Measurements from ENCODE around the gene TERB2. TPM values are rescaled to one million over a fixed set of nuclear protein-coding genes. Genes with fewer than 3 reads are reported as not detected.
"Not testable (repeated sequence)": the region's sequence is repeated elsewhere in the genome, so short reads cannot be mapped to it uniquely, and the experiment has no call there.

TERB2 gene
- total RNA-seq, 1 experiment from 2014 or later: not detected

- POLR2A ChIA-PET (ENCODE audit: unreplicated experiment); H3K27me3 ChIP-seq (ENCODE audit: insufficient read depth, low read depth); DNase-seq; H3K9me2 ChIP-seq (ENCODE audit: insufficient read depth); H3K4me3 ChIP-seq; H3K4me1 ChIP-seq (replicated peaks; ENCODE audit: insufficient read depth); H3K27ac ChIP-seq; H3K4me2 ChIP-seq; BruUV-seq (replicated peaks); H3K79me2 ChIP-seq (ENCODE audit: low read depth); intact Hi-C loops (cut with micrococcal nuclease; ENCODE audit: unreplicated experiment); H3F3A ChIP-seq (ENCODE audit: insufficient read depth, low read depth); H3K36me3 ChIP-seq (ENCODE audit: low read depth); CTCF ChIA-PET; H2AFZ ChIP-seq; H3K9me3 ChIP-seq (ENCODE audit: insufficient read depth, low read depth); H4K20me1 ChIP-seq (ENCODE audit: insufficient read depth): not testable (repeated sequence)
These were observed 31.2 kb downstream of the TERB2 start for GRCh38 chr15:44987711-44988110.

DNA sequence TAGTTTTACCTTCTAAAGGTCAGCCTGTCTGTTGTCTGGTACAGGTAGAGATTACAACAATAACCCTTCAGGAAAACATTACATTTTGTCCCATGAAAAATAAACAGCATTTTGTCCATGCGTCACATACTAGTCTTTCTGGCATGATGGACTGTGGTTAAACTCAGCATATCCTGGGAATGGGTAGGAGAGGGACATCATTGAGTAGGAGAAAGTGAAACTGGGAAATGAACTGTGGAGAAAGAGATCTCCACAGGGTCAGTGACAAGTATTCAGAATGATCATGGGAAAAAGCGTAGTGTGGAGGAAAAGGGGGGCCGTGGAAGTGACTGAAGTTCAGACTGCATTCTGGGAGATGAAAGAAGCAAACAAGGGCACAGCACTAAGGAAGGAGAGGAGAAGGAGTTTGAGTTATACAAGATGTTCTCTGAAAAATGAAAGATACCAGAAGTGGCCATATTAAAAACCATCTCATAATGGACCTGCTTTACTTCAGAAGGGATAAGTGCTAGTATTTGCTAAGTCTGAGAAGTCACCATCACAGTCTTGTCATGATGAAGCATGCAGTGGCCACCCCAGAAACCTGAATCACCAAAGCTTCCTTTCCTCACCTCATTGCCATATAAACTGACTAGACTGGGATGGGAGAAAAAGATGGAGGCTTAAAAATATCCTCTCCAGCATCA, 31.8 kb downstream of the TERB2 start:
- H3K27ac ChIP-seq; BruUV-seq (replicated peaks); H2AFZ ChIP-seq; H3K4me3 ChIP-seq; POLR2A ChIA-PET (ENCODE audit: unreplicated experiment); H3F3A ChIP-seq (ENCODE audit: insufficient read depth, low read depth); CTCF ChIA-PET; H3K4me2 ChIP-seq; H3K79me2 ChIP-seq (ENCODE audit: low read depth); intact Hi-C loops (cut with micrococcal nuclease; ENCODE audit: unreplicated experiment); DNase-seq; H3K27me3 ChIP-seq (ENCODE audit: insufficient read depth, low read depth); H3K36me3 ChIP-seq (ENCODE audit: low read depth); H4K20me1 ChIP-seq (ENCODE audit: insufficient read depth); H3K9me3 ChIP-seq (ENCODE audit: insufficient read depth, low read depth); H3K4me1 ChIP-seq (replicated peaks; ENCODE audit: insufficient read depth); H3K9me2 ChIP-seq (ENCODE audit: insufficient read depth): not testable (repeated sequence)

DNA sequence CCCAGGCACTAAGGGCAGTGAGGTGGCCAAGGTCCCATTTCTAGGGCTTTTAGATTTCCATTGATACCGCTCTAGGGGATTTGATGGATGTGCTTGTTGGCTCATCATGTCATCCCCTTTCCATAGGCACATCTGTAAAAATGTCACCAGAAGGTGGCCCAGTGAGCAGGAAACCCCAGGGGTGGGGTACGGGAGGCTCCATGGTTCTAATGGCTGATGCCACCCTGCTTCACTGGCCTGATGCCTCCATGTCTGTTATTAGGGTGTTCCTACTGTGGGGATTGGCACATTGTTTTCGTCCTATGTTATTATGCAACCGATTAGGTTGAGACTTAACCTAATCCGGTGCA, 32.4 kb downstream of the TERB2 start:
- BruUV-seq (replicated peaks); H3K79me2 ChIP-seq (ENCODE audit: low read depth); H3K36me3 ChIP-seq (ENCODE audit: low read depth); H3K4me2 ChIP-seq; intact Hi-C loops (cut with micrococcal nuclease; ENCODE audit: unreplicated experiment); H3K4me1 ChIP-seq (replicated peaks; ENCODE audit: insufficient read depth); H3K27ac ChIP-seq; H3K4me3 ChIP-seq; H3F3A ChIP-seq (ENCODE audit: insufficient read depth, low read depth); H2AFZ ChIP-seq; H3K27me3 ChIP-seq (ENCODE audit: insufficient read depth, low read depth); CTCF ChIA-PET; H3K9me3 ChIP-seq (ENCODE audit: insufficient read depth, low read depth); DNase-seq; H3K9me2 ChIP-seq (ENCODE audit: insufficient read depth); POLR2A ChIA-PET (ENCODE audit: unreplicated experiment); H4K20me1 ChIP-seq (ENCODE audit: insufficient read depth): not testable (repeated sequence)

GRCh38 chr15:44997632-44998031, 41.1 kb downstream of the TERB2 start:
- H4K20me1 ChIP-seq (ENCODE audit: insufficient read depth); CTCF ChIA-PET; H3K9me3 ChIP-seq (ENCODE audit: insufficient read depth, low read depth); H3K27me3 ChIP-seq (ENCODE audit: insufficient read depth, low read depth); H3K4me1 ChIP-seq (replicated peaks; ENCODE audit: insufficient read depth); H3F3A ChIP-seq (ENCODE audit: insufficient read depth, low read depth); H3K4me2 ChIP-seq; H3K27ac ChIP-seq; DNase-seq; H3K79me2 ChIP-seq (ENCODE audit: low read depth); BruUV-seq (replicated peaks); H3K9me2 ChIP-seq (ENCODE audit: insufficient read depth); H3K4me3 ChIP-seq; POLR2A ChIA-PET (ENCODE audit: unreplicated experiment); H3K36me3 ChIP-seq (ENCODE audit: low read depth); H2AFZ ChIP-seq; intact Hi-C loops (cut with micrococcal nuclease; ENCODE audit: unreplicated experiment): not testable (repeated sequence)

DNA sequence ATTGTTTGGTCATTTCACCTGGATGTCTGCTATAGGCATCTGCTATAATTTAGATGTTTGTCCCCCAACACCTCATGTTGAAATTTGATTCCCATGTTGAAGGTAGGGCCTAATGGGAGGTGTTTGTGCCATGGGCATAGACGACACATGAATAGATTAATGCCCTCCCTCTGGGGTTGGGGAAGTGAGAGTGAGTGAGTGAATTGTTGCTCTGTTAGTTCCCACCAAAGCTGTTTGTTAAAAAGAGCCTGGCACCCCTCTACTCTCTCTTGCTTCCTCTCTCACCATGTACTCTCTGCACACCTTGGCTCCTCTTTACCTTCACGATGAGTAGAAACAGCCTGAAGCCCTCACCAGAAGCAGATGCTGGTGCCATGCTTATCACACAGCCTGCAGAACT, 42.6 kb downstream of the TERB2 start:
- H2AFZ ChIP-seq: no peak overlapping the region
- no peaks in the 10 kb centered on the region for H3K36me3 ChIP-seq (ENCODE audit: low read depth)
- H4K20me1 ChIP-seq (ENCODE audit: insufficient read depth): no peaks in the 10 kb centered on the region
- TF ChIP-seq EZH2 (IDR thresholded peaks at IDR 0.05; ENCODE audit: low read depth) (no peak), CTCF (conservative IDR thresholded peaks at IDR 0.05) (no peak)
- no peaks in the 10 kb centered on the region for H3K79me2 ChIP-seq (ENCODE audit: low read depth)
- intact Hi-C loops (cut with micrococcal nuclease; ENCODE audit: unreplicated experiment): no loop called here
- no peak for DNase-seq
- H3F3A ChIP-seq (ENCODE audit: insufficient read depth, low read depth): no peaks in the 10 kb centered on the region
- H3K9me2 ChIP-seq (ENCODE audit: insufficient read depth): no peaks in the 10 kb centered on the region
- H3K4me3 ChIP-seq: no peak overlapping the region
- BruUV-seq (replicated peaks): no TSS peak
- no peak overlapping the region for H3K4me2 ChIP-seq
- no peak overlapping the region for H3K27ac ChIP-seq
- H3K4me1 ChIP-seq (replicated peaks; ENCODE audit: insufficient read depth): no peaks in the 10 kb centered on the region
- ChIA-PET POLR2A (ENCODE audit: unreplicated experiment) (no interaction called here), CTCF (no interaction called here)
- no peaks in the 10 kb centered on the region; the same call in 1 of the 2 replicates for H3K27me3 ChIP-seq (ENCODE audit: insufficient read depth, low read depth)
- no peaks in the 10 kb centered on the region for H3K9me3 ChIP-seq (ENCODE audit: insufficient read depth, low read depth)

DNA sequence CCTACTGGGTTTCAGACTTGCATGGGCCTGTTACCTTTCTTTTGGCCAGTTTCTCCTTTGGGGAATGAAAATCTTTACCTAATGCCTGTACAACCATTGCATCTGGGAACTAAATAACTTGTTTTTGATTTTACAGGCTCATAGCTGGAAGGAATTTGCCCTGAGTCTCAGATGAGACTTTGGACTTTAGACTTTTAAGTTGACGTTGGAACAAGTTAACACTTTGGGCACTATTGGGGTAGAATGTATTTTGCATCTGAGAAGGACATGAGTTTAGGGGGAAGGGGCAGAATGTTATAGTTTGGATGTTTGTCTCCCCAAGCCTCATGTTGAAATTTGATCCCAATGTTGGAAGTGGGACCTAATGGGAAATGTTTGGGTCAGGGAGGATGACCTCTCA, 44.7 kb downstream of the TERB2 start:
- DNase-seq; H2AFZ ChIP-seq; H3K9me3 ChIP-seq (ENCODE audit: insufficient read depth, low read depth); intact Hi-C loops (cut with micrococcal nuclease; ENCODE audit: unreplicated experiment); H3K27me3 ChIP-seq (ENCODE audit: insufficient read depth, low read depth); H3K9me2 ChIP-seq (ENCODE audit: insufficient read depth); CTCF ChIA-PET; H3K4me2 ChIP-seq; POLR2A ChIA-PET (ENCODE audit: unreplicated experiment); H3F3A ChIP-seq (ENCODE audit: insufficient read depth, low read depth); H3K79me2 ChIP-seq (ENCODE audit: low read depth); H3K27ac ChIP-seq; H4K20me1 ChIP-seq (ENCODE audit: insufficient read depth); H3K4me3 ChIP-seq; BruUV-seq (replicated peaks); H3K36me3 ChIP-seq (ENCODE audit: low read depth); H3K4me1 ChIP-seq (replicated peaks; ENCODE audit: insufficient read depth): not testable (repeated sequence)

All from PC-9 (cell line).